ENCODE data around the gene RASSF10. TPM values are rescaled to one million over a fixed set of nuclear protein-coding genes. Genes with fewer than 3 reads are reported as not detected.

Gene RASSF10
- total RNA-seq, 1 experiment from 2014 or later, result 2.4 TPM

DNA sequence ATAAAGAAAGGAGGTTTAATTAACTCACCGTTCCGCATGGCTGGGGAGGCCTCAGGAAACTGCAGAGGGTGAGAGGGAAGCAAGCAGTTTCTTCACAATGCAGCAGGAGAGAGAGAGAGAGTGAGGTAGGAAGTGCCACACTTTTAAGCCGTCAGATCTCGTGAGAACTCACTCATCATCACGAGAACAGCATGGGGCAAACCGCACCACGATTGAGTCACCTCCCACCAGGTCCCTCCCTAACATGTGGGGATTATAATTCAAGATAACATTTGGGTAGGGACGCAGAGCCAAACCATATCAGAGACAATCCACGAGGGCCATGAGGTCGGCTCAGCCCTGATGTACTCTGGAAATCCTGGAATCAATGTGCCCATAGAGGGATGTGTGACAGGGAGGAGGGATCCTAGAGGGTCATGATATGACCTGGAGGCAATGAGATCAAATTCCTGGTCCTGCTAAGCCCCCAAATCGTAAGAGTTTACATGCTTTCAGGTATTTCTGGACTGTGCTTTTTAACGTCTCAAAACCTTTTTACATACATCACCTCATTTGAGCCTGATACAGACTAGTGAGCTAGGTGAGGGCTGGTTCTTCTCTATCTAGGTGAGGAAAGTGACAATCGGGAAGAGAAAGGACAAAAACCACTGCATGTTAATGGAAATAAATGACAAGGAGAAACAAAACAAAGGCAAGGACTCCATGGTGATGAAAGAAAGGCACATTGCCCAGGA, 19.5 kb upstream of the RASSF10 start:
- Histone ChIP-seq H3K4me1 (ENCODE audit: insufficient read depth, low read length) (no peaks in the 10 kb centered on the region), H4K5ac (ENCODE audit: insufficient read length, low read depth, low read length) (no peak overlapping the region), H3K27ac (ENCODE audit: insufficient read length, low read depth, low read length) (no peak overlapping the region), H3T11ph (ENCODE audit: low read length) (no peak overlapping the region), H2BK12ac (ENCODE audit: insufficient read length, low read depth, low read length) (no peak overlapping the region), H3K4me2 (ENCODE audit: insufficient read depth, insufficient read length, low read length) (no peak overlapping the region), H4K8ac (replicated peaks; ENCODE audit: insufficient read length, low read depth, low read length) (no peak overlapping the region), H4K20me1 (ENCODE audit: control insufficient read depth, insufficient read depth, insufficient read length) (no peaks in the 10 kb centered on the region), H3K27me3 (ENCODE audit: insufficient read depth, low read length) (no peaks in the 10 kb centered on the region), H3K9ac (ENCODE audit: extremely low read depth, insufficient read length, low read length) (no peak overlapping the region), H2BK15ac (ENCODE audit: low read depth, low read length) (no peak overlapping the region), H3K18ac (ENCODE audit: insufficient read length, low read depth, low read length) (no peak overlapping the region), H3K4ac (ENCODE audit: low read depth, low read length) (no peak overlapping the region), H4K91ac (ENCODE audit: insufficient read length, low read depth, low read length) (no peak overlapping the region), H3K79me2 (ENCODE audit: insufficient read depth, low read length) (no peaks in the 10 kb centered on the region), H2BK5ac (ENCODE audit: insufficient read length, low read length) (no peak overlapping the region), H3K23ac (ENCODE audit: insufficient read length, low read depth, low read length) (no peak overlapping the region), H2BK20ac (ENCODE audit: low read depth, low read length, poor library complexity, severe bottlenecking) (no peak overlapping the region), H2AFZ (ENCODE audit: low read length) (no peak overlapping the region), H2AK5ac (ENCODE audit: insufficient read length, low read length) (no peak overlapping the region), H3K23me2 (ENCODE audit: insufficient read length, low read depth, low read length, poor library complexity, severe bottlenecking) (no peaks in the 10 kb centered on the region), H3K56ac (ENCODE audit: insufficient read length, low read depth, low read length) (no peak overlapping the region), H2BK120ac (ENCODE audit: low read depth, low read length, poor library complexity, severe bottlenecking) (no peak overlapping the region), H3K14ac (ENCODE audit: insufficient read depth, low read length) (no peak overlapping the region), H3K9me3 (ENCODE audit: control insufficient read depth, low read depth, low read length) (no peaks in the 10 kb centered on the region), H3K79me1 (ENCODE audit: insufficient read depth, low read depth, low read length, poor library complexity, severe bottlenecking) (no peaks in the 10 kb centered on the region)
- no peaks in the 10 kb centered on the region for H3K9me3 Mint-ChIP-seq
- H3K4me1 Mint-ChIP-seq, result peaks cover 0 to 9% of the 10 kb centered on the region in 2 experiments; a peak in 2 of 4 replicates
- H3K27me3 Mint-ChIP-seq (ENCODE audit: low read depth), result peaks cover 6% of the 10 kb centered on the region
- no CpG with 5 or more reads among the region's 13 CpGs for WGBS (ENCODE audit: extremely low coverage, insufficient read length, low lambda C conversion rate)
- no peak for DNase-seq
- H3K27ac Mint-ChIP-seq, result no peak overlapping the region
- no peaks in the 10 kb centered on the region for H3K36me3 Mint-ChIP-seq (ENCODE audit: insufficient read depth in 1 of 3, low read depth in 3 of 3)
- TF ChIP-seq CTCF (conservative IDR thresholded peaks at IDR 0.05), result no peak
- no peak overlapping the region for H3K4me3 Mint-ChIP-seq

All from H9 (cell line).